Esophagus squamous epithelium (tissue), 5 donors: ENCODE data around the gene ST3GAL3. TPM values are rescaled to one million over a fixed set of nuclear protein-coding genes. Genes with fewer than 3 reads are reported as not detected.
A peak's percentile ranks its signal among the peaks of the same experiment; 100 is the strongest.

Source experiments
- DNase-seq: peaks from one replicate; lab custom pipeline; 2025; lab: John Stamatoyannopoulos, UW
- H3K27ac ChIP-seq, 4 donors: fragments of 200-600 bp; sonication (generic); one replicate each; pipeline ENCODE4 v1.5.1; 2016 to 2019; ENCODE audit warnings: mild to moderate bottlenecking in 1 of 4
- H3K27me3 ChIP-seq, 4 donors: fragments of 200-600 bp; sonication (generic); 1 replicate in 3 of 4; 2 replicates in 1 of 4; pipeline versions ENCODE4 v1.5.1 to v1.6.0; 2017 to 2021; ENCODE audit warnings: antibody characterized with exemption in 1 of 4
- H3K36me3 ChIP-seq, 3 donors: fragments of 200-600 bp; sonication (generic); one replicate each; pipeline ENCODE4 v1.5.1; 2016 to 2019
- H3K4me1 ChIP-seq, 3 donors: fragments of 200-600 bp; sonication (generic); one replicate each; pipeline ENCODE4 v1.5.1; 2017 to 2019
- H3K4me3 ChIP-seq, 4 donors: fragments of 200-600 bp; sonication (generic); 1 replicate in 3 of 4; 2 replicates in 1 of 4; pipeline ENCODE4 v1.5.1; 2016 to 2019; ENCODE audit warnings: mild to moderate bottlenecking in 2 of 4, moderate library complexity in 1 of 4
- H3K9me3 ChIP-seq, 3 donors: fragments of 200-600 bp; sonication (generic); one replicate each; pipeline ENCODE4 v1.5.1; 2016 to 2019
- POLR2A ChIP-seq, 4 donors: fragments of 450-650 bp; IDR thresholded peaks; one replicate each; pipeline ENCODE4 v1.6.1; 2017; ENCODE audit warnings: antibody characterized with exemption in 4 of 4, mild to moderate bottlenecking in 4 of 4, moderate library complexity in 3 of 4
- WGBS, 2 donors: methylation state at CpG; one replicate each; pipeline ENCODE4 v1.1.5; 2018; 5-methylcytosine and 5-hydroxymethylcytosine counted together
- intact Hi-C: fragments of 100-400 bp; cut with DNase I; formaldehyde crosslinking; loops from one replicate; pipeline ENCODE4 v1.15.0; 2022
- total RNA-seq, 4 donors: library from RNA; depleted of rRNA; stranded (reverse); fragments of >200 nt; gene quantifications; one replicate each; pipeline ENCODE4 v1.1.0, GENCODE V29; 2016
- TF ChIP-seq, protein P1 (sequence below), 6 experiments: fragments of 450-650 bp in 4 of 6; fragments of 200-600 bp in 2 of 6; sonication (generic) in 2 of 6; IDR thresholded peaks; one replicate each; pipeline ENCODE4 v1.5.1; 2016 to 2019; ENCODE audit warnings: antibody characterized with exemption in 6 of 6, mild to moderate bottlenecking in 4 of 6, moderate library complexity in 4 of 6
- donor health status: DM: yes; HTN: yes; CAD: no.

The ST3GAL3 gene
- total RNA-seq, 4 donors from 2014 or later, result 2.8 to 10.7 (median 7.1) TPM

DNA sequence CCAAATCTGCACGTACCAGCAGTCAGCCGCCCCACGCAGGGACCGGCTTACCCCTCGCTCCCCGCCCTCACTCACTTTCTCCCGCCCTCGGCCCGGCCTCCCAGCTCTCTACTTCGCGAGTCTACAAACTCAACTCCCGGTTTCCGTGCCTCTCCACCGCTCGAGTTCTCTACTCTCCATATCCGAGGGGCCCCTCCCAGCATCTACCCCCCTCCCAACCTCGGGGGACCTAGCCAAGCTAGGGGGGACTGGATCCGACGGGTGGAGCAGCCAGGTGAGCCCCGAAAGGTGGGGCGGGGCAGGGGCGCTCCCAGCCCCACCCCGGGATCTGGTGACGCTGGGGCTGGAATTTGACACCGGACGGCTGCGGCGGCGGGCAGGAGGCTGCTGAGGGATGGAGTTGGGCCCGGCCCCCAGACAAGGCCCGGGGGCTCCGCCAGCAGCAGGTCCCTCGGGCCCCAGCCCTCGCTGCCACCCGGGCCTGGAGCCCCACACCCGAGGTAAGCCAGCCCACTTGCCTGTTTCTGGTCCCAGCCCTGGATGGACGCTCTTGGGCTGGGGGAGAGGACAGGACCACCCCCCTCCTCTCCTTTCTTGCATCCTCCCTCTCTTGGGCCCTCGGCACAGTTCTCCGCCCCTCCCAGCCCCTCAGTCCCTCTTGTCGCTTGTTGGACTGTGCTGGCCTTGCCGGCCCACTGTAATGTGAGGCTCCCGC is 226.2 kb downstream of the ST3GAL3 start, which contains the start of gene ARTN:
TSS of gene ARTN (plus strand) at position 416 of the 715 bp plus-strand sequence. CDS start 1,856 bp downstream, outside the sequence.
- Histone ChIP-seq H3K4me1 (peaks cover 25 to 85% (median 58%) of the 10 kb centered on the region in 3 donors), H3K9me3 (no peaks in the 10 kb centered on the region), H3K4me3 (peak within 1 kb of the TSS; percentile 22 to 61 (median 44)), H3K27ac (peak within 1 kb of the TSS; percentile 57 to 74 (median 66)), H3K36me3 (peaks cover 0 to 3% (median 0%) of the 10 kb centered on the region in 3 donors), H3K27me3 (peaks cover 0 to 22% (median 0%) of the 10 kb centered on the region in 4 donors)
- 0% methylated on average over 9 of the region's 42 CpGs for WGBS, 2 donors
- TF ChIP-seq, protein P1, sequence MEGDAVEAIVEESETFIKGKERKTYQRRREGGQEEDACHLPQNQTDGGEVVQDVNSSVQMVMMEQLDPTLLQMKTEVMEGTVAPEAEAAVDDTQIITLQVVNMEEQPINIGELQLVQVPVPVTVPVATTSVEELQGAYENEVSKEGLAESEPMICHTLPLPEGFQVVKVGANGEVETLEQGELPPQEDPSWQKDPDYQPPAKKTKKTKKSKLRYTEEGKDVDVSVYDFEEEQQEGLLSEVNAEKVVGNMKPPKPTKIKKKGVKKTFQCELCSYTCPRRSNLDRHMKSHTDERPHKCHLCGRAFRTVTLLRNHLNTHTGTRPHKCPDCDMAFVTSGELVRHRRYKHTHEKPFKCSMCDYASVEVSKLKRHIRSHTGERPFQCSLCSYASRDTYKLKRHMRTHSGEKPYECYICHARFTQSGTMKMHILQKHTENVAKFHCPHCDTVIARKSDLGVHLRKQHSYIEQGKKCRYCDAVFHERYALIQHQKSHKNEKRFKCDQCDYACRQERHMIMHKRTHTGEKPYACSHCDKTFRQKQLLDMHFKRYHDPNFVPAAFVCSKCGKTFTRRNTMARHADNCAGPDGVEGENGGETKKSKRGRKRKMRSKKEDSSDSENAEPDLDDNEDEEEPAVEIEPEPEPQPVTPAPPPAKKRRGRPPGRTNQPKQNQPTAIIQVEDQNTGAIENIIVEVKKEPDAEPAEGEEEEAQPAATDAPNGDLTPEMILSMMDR (IDR thresholded peaks at IDR 0.05), result no peak
- peak in 2 of 4 donors; percentile 7 to 28 for TF ChIP-seq POLR2A (IDR thresholded peaks at IDR 0.05)
- no peak for DNase-seq
- intact Hi-C loops, result loop anchor here (2.0 kb wide), 1 partner anchor 171 kb away; no protein-coding TSS in a partner anchor

DNA sequence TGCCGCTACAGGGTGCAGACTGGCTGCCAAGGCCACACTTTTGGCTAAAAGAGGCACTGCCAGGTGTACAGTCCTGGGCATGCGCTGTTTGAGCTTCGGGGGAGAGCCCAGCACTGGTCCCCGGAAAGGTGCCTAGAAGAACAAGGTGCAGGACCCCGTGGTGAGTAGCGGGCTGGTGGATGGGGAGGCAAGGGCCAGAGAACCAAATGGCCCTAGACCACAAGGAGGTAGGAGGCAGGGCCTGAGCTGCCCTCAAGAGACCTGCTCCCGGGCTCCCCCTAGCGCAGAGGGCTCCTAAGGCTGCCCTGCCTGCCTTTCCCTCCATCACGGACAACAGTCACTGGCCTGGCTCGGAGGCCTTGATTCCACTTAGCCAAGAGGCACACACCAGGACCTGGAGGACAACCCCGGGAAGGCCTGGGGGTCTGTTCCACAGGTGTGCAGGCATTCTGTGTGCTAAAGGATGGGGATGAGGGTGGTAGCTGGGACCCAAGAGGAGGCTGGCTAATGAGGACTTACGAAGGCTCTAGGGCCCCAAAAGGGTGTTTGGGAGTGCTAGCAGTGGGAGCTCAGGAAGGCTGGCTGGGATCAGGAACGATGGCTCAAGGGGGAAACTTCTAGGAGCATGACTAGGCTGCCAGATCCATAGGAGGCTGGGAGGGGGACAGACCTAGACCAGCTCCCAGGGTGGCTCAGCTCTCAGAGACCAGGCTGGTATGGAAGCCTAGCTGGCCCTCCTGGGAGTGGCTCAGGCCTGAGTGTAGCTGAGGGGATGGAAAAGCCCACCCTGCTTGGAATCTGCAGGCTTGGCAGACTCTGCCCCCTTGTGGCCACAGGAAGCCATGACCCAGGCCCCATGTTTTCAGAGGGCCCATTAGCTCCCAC is 227.0 kb downstream of the ST3GAL3 start:
- Histone ChIP-seq H3K27ac (peak overlapping the region; percentile 57 to 74 (median 66)), H3K36me3 (peaks cover 0 to 3% (median 0%) of the 10 kb centered on the region in 3 donors), H3K9me3 (no peaks in the 10 kb centered on the region), H3K4me1 (peaks cover 25 to 88% (median 58%) of the 10 kb centered on the region in 3 donors), H3K4me3 (peak overlapping the region; percentile 22 to 61 (median 44)), H3K27me3 (peaks cover 0 to 22% (median 0%) of the 10 kb centered on the region in 4 donors)
- 11 to 17% methylated on average over 8 to 9 of the region's 13 CpGs for WGBS, 2 donors
- TF ChIP-seq, protein P1 (IDR thresholded peaks at IDR 0.05), result peak; percentile 66 to 92 (median 87)
- no peak for TF ChIP-seq POLR2A (IDR thresholded peaks at IDR 0.05)
- DNase-seq, result no peak
- intact Hi-C loops, result loop anchor here (2.0 kb wide), 1 partner anchor 172 kb away; no protein-coding TSS in a partner anchor

DNA sequence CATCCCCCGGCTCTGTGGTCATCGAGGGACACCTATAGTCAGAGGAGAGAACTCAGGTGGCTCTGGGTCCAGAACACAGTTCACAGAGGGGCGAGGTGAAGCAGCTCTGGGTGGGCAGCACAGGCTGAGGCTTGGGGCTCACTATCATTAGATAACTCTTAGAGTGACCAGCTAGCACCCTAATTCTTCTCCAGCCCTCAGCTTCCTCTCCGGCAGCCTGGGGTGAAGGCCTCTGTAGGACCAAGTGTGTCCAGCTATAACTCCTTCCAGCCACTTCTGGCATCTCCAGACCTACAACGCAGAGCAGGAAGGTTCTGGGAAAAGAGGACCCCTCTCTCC is 227.6 kb downstream of the ST3GAL3 start:
- WGBS, 2 donors, result 64 to 73% methylated on average over 2 of the region's 5 CpGs
- Histone ChIP-seq H3K27me3 (peaks cover 0 to 22% (median 0%) of the 10 kb centered on the region in 4 donors), H3K4me1 (peaks cover 25 to 82% (median 56%) of the 10 kb centered on the region in 3 donors), H3K27ac (peak overlapping the region; percentile 16 to 74 (median 62)), H3K36me3 (peaks cover 0 to 3% (median 0%) of the 10 kb centered on the region in 3 donors), H3K9me3 (no peaks in the 10 kb centered on the region), H3K4me3 (peak overlapping the region in 1 of 4 donors; percentile 69)
- DNase-seq, result no peak
- intact Hi-C loops, result loop anchor here (2.0 kb wide), 1 partner anchor 172 kb away; no protein-coding TSS in a partner anchor
- no peak for TF ChIP-seq POLR2A (IDR thresholded peaks at IDR 0.05)
- TF ChIP-seq, protein P1 (IDR thresholded peaks at IDR 0.05), result no peak

DNA sequence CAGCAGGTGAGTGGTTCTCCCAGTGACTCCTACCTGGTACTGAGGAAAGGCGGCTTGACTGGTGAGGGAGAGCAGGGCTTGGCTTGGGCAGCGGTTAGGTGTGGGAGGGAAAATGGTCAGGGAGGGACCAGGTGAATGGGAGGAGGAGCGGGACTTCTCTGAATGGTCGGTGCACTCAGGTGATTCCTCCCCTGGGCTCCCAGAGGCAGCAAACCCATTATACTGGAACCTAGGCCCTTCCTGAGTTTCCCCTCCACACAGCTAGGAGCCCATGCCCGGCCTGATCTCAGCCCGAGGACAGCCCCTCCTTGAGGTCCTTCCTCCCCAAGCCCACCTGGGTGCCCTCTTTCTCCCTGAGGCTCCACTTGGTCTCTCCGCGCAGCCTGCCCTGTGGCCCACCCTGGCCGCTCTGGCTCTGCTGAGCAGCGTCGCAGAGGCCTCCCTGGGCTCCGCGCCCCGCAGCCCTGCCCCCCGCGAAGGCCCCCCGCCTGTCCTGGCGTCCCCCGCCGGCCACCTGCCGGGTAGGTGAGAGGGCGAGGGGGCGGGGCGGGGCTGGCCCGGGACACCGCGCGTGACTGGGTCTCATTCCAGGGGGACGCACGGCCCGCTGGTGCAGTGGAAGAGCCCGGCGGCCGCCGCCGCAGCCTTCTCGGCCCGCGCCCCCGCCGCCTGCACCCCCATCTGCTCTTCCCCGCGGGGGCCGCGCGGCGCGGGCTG is 228.5 kb downstream of the ST3GAL3 start:
- Histone ChIP-seq H3K27me3 (peaks cover 0 to 22% (median 0%) of the 10 kb centered on the region in 4 donors), H3K4me3 (peak overlapping the region; percentile 37 to 69 (median 47)), H3K9me3 (no peaks in the 10 kb centered on the region), H3K36me3 (peaks cover 0 to 3% (median 0%) of the 10 kb centered on the region in 3 donors), H3K4me1 (peaks cover 25 to 73% (median 47%) of the 10 kb centered on the region in 3 donors), H3K27ac (peak overlapping the region; percentile 26 to 74 (median 44))
- intact Hi-C loops, result loop anchor here (2.0 kb wide), 1 partner anchor 173 kb away; no protein-coding TSS in a partner anchor
- no peak for DNase-seq
- no peak for TF ChIP-seq POLR2A (IDR thresholded peaks at IDR 0.05)
- TF ChIP-seq, protein P1 (IDR thresholded peaks at IDR 0.05), result no peak
- 41 to 43% methylated on average over 2 to 7 of the region's 48 CpGs for WGBS, 2 donors
